Measurements from ENCODE around the gene MPL.

DNA sequence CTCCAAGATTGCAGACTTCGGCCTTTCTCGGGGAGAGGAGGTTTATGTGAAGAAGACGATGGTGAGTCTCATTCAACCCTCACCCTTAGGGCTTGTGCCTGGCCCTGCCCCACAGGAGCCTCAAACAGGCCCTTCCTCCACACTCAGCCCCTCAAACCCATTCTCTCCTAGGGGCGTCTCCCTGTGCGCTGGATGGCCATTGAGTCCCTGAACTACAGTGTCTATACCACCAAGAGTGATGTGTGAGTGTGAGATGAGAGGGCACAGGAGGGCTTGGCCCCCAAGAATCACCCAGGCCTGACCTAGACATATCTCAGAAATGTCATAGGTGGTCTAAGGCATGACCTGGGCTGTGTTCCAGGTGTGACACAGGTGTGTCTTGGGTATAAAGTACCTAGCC, 18.3 kb upstream of the MPL start:
- TF ChIP-seq, protein P1, sequence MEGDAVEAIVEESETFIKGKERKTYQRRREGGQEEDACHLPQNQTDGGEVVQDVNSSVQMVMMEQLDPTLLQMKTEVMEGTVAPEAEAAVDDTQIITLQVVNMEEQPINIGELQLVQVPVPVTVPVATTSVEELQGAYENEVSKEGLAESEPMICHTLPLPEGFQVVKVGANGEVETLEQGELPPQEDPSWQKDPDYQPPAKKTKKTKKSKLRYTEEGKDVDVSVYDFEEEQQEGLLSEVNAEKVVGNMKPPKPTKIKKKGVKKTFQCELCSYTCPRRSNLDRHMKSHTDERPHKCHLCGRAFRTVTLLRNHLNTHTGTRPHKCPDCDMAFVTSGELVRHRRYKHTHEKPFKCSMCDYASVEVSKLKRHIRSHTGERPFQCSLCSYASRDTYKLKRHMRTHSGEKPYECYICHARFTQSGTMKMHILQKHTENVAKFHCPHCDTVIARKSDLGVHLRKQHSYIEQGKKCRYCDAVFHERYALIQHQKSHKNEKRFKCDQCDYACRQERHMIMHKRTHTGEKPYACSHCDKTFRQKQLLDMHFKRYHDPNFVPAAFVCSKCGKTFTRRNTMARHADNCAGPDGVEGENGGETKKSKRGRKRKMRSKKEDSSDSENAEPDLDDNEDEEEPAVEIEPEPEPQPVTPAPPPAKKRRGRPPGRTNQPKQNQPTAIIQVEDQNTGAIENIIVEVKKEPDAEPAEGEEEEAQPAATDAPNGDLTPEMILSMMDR (IDR thresholded peaks at IDR 0.05 in 8 of 11, conservative IDR thresholded peaks at IDR 0.05 in 3 of 11) = no peak
- TF ChIP-seq POLR2AphosphoS5 (IDR thresholded peaks at IDR 0.05) (no peak), POLR2A (IDR thresholded peaks at IDR 0.05) (no peak)

Measured in spleen (tissue), 7 donors.